RWPE1 (cell line): ENCODE measurements around the gene NAALADL2.

ENCODE experiments used
- CTCF ChIA-PET: fragments of 350-600 bp; sonication (Branson Sonifier 250); formaldehyde crosslinking; extraction: SDS; loops from one replicate; lab custom pipeline; 2021; lab: Yijun Ruan, JAX
- POLR2A ChIA-PET: fragments of 400-600 bp; formaldehyde crosslinking; extraction: SDS; loops from one replicate; lab custom pipeline; 2020; ENCODE audit warnings: antibody characterized with exemption; ENCODE audit not compliant: low non-redundant PET; lab: Yijun Ruan, JAX
- DNase-seq: peaks from one replicate; pipeline ENCODE4 v3.0.0; 2012; ENCODE audit warnings: low spot score
- H3K27ac ChIP-seq: fragments of 450-650 bp; 2 replicates; pipeline ENCODE4 v1.5.1; 2017
- TF ChIP-seq, protein P1 (sequence below): fragments of 450-650 bp; conservative IDR thresholded peaks from 2 replicates; pipeline ENCODE4 v1.5.1; 2017; ENCODE audit warnings: low read depth, mild to moderate bottlenecking

The NAALADL2 gene

DNA sequence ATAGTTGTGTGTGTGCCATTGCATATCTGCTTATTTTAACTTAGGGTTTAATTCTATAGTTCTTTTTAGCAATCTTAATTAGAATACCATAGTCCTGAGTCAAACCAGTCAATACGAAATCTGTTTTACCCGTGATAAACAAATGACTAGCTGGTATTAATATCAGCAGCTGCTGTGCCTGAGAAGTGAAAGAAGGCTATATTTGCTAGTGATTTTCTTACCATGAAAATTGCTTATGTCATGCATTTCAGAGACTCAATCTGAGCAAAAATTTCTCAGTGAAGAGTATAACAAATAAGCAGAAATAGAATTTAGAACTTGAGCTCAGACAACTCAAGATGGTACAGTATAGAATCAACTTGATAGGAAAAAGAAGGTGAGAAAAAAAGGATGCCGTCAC, 820.4 kb downstream of the NAALADL2 start:
- ChIA-PET CTCF (no interaction called here), POLR2A (no interaction called here)
- TF ChIP-seq, protein P1, sequence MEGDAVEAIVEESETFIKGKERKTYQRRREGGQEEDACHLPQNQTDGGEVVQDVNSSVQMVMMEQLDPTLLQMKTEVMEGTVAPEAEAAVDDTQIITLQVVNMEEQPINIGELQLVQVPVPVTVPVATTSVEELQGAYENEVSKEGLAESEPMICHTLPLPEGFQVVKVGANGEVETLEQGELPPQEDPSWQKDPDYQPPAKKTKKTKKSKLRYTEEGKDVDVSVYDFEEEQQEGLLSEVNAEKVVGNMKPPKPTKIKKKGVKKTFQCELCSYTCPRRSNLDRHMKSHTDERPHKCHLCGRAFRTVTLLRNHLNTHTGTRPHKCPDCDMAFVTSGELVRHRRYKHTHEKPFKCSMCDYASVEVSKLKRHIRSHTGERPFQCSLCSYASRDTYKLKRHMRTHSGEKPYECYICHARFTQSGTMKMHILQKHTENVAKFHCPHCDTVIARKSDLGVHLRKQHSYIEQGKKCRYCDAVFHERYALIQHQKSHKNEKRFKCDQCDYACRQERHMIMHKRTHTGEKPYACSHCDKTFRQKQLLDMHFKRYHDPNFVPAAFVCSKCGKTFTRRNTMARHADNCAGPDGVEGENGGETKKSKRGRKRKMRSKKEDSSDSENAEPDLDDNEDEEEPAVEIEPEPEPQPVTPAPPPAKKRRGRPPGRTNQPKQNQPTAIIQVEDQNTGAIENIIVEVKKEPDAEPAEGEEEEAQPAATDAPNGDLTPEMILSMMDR: no peak
- no peak overlapping the region for H3K27ac ChIP-seq
- no peak for DNase-seq

DNA sequence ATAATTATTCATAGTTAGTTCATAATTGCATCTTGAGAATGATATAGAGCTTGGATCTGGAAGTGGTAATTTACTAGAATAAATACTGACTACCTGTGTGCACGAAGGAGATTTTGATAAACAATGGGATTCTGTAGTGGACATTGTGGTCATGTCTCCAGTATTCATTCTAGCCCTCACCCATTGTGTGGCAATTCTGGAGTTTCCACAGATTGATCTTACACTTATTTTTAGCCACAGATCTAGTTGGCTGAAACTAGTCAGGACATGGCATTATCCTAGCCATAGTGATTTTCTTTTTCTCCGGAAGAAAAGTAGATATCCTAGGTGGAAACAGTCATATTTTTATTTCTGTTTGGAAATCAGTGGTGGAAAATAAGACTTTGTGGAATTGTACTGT, 833.1 kb downstream of the NAALADL2 start:
- CTCF ChIA-PET: interaction anchor here (0.6 kb wide), 1 partner anchor 1008 kb away, joined by 3 read pairs; no protein-coding TSS in a partner anchor
- POLR2A ChIA-PET: no interaction called here
- no peak for DNase-seq
- H3K27ac ChIP-seq: no peak overlapping the region
- TF ChIP-seq, protein P1: no peak

DNA sequence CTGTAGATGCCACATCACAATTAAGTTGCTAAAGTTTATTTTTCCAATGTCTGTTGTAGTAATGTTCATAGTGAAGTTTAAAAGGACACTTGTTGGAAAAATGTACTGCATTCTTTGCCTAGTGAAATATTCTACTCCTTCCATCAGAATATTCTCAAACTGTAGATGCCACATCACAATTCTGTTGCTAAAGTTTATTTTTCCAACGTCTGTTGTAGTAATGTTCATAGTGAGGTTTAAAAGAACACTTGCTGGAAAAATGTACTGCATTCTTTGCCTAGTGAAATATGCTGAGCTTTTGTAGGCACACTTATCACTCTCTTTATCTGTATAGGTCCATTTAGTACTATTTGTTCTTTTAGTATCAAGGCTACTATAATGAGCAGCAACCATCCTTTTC, 836.1 kb downstream of the NAALADL2 start:
- ChIA-PET CTCF (no interaction called here), POLR2A (no interaction called here)
- no peak overlapping the region for H3K27ac ChIP-seq
- DNase-seq: no peak
- TF ChIP-seq, protein P1: no peak

DNA sequence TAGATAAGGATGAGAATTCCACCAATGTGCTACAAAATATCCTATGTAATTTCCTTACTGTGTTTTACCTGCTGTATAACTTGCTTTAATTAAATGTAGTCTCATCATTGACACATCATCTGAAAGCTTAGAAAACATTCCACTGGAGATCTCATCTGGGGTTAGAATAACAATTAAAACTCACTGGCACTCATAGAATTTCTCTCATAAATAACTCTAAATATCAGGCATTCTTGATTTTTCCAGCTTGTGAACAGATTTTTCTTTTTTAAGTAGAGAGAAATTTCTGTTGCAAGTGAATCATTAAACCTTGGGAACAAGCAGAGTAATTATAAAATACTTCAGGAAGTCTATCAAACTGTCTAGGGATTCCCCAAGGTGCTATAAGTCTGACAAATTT, 843.8 kb downstream of the NAALADL2 start:
- TF ChIP-seq, protein P1: no peak
- no peak for DNase-seq
- POLR2A ChIA-PET: no interaction called here
- no peak overlapping the region for H3K27ac ChIP-seq
- CTCF ChIA-PET: no interaction called here

DNA sequence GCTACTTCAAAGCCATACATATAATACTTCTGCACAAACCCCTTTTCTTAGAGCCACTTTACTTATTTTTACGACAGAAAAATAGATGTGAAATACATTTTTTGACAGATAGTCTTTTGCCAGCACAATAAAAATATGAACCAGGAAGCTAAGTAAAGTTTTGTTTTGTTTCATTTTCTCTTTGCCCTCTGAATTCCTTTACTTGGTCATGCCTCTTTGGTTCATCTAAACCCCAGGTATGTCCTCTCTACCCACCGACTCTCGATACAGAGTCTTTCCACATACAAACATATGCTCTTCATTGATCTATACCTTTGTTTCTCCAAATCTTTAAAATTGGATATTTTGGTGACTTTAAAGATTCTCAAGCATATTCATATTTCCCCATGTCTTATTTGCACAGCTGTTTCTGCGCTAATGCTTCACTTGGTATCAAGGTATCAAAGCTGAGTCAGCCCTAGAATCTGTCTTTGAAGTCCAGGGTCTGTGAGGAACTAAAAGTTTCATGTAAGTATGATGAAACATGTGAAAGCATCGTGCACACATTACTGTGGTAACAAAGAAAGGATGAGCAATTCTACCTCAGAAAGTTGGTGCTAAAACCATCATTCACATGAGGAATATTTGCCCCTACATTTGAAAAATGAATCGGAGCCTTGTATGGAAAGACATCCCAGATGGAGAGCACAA, 845.4 kb downstream of the NAALADL2 start:
- POLR2A ChIA-PET: no interaction called here
- no peak overlapping the region for H3K27ac ChIP-seq
- DNase-seq: no peak
- CTCF ChIA-PET: no interaction called here
- TF ChIP-seq, protein P1: no peak

DNA sequence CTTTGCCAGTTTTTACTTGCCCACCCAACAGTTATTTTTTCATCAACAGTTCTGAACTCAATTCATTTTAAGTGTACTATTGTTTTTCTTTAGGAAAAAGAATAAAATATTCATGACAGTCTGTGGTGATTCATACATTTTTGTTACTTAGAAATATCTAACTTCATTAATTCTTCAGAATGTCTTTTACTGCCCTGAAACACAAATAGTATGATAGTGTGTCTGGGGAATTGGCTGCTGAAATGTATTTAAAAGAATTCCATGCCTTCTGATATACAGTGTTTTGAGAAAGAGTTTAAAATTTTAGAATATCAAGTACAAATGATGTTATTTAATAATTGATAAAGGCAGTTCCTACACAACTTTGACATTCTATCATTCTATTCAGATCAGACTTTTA, 854.1 kb downstream of the NAALADL2 start:
- CTCF ChIA-PET: no interaction called here
- no peak for DNase-seq
- H3K27ac ChIP-seq: no peak overlapping the region
- POLR2A ChIA-PET: interaction anchor here (0.5 kb wide), 1 partner anchor 112 kb away, joined by 3 read pairs; no protein-coding TSS in a partner anchor
- TF ChIP-seq, protein P1: no peak
